NK-92 (cell line): Measurements from ENCODE around the gene TTBK2.
"Not testable (repeated sequence)": the region's sequence is repeated elsewhere in the genome, so short reads cannot be mapped to it uniquely, and the experiment has no call there.

Source experiments
- DNase-seq: peaks from one replicate; lab custom pipeline; 2025; ENCODE audit not compliant: unreplicated experiment; lab: John Stamatoyannopoulos, UW

The TTBK2 gene

DNA sequence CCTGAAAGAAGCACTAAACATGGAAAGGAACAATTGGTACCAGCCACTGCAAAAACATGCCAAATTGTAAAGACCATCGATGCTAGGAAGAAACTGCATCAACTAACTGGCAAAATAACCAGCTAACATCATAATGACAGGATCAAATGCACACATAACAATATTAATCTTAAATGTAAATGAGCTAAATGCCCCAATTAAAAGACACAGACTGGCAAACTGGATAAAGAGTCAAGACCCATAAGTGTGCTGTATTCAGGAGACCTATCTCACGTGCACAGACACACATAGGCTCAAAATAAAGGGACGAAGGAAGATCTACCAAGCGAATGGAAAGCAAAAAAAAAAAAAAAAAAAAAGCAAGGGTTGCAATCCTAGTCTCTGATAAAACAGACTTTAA lies 154.5 kb downstream of the TTBK2 start:
- DNase-seq, result not testable (repeated sequence)

GRCh38 chr15:42764154-42764731 lies 156.3 kb downstream of the TTBK2 start:
- DNase-seq, result not testable (repeated sequence)

GRCh38 chr15:42761813-42762212 lies 158.8 kb downstream of the TTBK2 start:
- DNase-seq, result not testable (repeated sequence)

DNA sequence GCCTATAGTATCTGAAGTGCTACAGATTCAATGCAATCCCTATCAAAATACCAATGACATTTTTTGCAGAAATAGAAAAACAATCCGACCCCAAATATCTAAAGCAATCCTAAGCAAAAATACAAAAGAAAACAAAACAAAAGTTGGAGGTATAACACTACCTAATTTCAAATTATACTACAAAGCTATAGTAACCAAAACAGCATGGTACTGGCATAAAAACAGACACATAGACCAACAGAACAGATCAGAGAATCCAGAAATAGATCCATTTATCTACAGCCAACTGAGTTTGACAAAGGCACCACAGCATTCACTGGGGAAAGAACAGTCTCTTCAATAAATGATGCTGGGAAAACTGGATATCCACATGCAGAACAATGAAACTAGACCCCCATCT lies 159.8 kb downstream of the TTBK2 start:
- DNase-seq, result no peak

DNA sequence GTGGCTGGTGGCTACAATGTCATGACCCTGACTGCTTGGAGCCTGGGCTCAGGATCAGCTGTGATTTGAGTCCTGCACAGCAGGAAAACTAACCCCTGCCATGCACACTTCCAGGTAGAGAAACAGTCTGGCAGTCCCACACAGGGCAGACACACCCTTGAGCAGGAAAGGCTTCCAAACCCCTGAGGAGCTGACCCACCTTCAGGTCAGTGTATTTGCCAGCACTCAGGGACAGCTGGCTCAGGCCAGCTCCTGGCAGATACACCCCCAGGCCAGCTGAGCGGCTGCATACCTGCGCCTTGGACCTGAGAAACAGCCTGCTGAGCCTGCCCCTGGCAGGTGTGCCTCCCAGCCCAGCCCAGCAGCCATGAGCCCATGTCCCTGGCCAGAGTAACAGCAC lies 161.5 kb downstream of the TTBK2 start:
- no peak for DNase-seq

- DNase-seq, result no peak
Measured at GRCh38 chr15:42750306-42750705, 170.3 kb downstream of the TTBK2 start.

DNA sequence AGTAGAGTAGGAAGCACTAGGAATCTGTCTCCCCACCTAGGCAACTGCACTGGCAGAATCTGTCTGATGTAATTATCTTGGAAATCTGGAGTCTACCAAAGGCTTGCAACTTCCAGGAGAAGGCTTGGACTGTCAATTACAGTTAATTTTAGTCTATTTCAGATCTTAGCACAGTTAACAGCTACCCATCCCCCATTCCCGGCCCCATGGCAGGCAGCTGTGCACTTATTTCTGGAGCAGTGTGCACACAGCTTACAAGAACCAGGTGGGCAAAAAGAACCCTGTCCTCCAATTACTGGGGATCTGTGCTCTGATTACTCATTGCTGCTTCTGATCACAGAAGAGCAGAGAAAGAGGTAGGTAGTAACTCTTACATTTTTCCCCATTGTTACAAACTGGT lies 171.3 kb downstream of the TTBK2 start:
- no peak for DNase-seq

- no peak for DNase-seq
Measured at GRCh38 chr15:42744195-42744594, 176.4 kb downstream of the TTBK2 start.

DNA sequence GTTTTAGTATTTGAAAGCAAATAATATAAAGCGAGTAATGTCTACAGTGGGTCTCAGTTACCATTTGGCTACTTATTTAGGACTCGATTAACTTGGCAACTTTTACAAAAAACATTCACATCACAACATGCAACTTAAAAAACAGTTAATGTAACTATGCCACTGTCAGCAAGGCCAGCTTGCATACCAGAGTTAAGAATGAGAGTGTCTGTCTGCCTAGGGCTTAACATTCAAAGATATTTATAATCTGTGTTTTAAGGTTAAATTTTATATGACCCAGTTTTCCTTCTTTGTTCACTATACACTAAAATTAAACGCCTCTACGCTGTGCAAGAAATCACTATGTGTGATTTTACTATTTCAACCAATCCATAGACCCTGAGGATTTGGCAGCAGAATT lies 178.4 kb downstream of the TTBK2 start:
- DNase-seq, result no peak

- no peak for DNase-seq
Measured at GRCh38 chr15:42741710-42742109, 178.9 kb downstream of the TTBK2 start.

GRCh38 chr15:42737529-42738328 lies 182.8 kb downstream of the TTBK2 start:
- DNase-seq, result no peak

DNA sequence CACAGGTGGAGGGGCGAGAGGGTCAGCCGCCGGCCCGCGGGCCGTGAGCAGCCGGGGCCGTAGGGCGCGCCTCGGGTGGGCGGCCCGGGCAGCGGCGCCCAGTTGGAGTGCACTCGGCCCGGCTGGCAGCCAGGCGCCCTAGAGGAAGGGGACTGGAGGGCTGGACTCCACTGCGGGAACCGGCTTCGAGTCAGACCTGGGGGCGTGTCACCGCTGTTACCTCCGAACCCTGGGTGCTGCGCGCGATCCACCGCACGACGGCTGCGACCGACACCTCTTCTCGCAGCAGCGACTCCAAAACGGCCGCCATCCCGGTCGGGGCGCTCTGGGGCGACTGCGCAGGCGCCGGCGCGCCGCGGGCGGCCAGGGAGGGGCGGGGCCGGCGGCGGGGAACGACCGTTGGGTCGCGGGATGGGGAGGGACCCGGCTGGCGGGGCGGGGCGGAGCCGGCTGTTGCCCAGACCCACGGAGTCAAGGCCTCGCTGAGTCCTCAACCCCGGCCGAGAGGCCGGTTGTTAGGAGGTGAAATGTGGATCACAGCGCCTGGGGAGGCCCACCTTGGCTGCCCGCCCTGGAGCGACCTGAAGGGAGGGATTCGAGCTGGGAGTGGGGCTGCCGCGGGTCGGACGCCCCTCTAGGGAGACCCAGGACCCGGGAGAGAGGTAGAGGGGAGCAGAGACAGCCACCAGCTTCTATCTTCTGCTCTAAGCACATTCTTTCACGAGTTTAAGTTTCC lies 183.6 kb downstream of the TTBK2 start, which contains the start of gene CDAN1:
TSS of gene CDAN1 (minus strand) at position 336 of the 736 bp plus-strand sequence. CDS start at position 310, 26 bp downstream.
- peak; percentile 67 for DNase-seq

DNA sequence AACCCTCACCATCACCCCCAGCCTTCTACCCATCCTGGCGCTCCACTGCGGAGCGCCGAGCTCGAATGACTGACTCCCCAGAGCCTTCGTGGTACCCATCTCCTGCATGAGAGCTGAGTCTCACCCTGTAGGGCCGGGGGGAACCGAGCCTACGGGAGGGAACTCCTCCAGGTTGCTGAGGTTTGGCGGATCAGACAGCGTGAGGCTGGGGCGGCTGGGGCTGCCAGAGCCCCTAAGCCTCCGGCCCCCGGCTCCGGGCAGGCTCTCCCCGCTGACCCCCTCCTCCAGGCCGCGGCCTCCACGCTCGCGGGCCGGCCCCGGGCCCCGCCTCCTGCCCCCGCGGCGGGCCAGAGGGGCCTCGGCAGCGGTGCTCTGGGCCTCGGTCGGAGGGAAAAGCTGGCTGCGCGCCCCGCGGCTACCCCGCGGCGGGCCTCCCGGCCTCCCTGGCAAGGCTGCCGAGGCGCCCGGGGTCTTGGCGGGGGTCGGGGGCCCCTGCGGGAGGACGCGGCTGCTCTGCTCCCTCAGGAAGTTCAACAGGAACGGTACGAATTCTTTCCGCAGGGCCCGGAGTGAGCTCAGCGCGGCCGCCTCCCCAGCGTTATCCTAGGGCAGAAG lies 184.3 kb downstream of the TTBK2 start:
- DNase-seq, result no peak

GRCh38 chr15:42735382-42736165 lies 185.0 kb downstream of the TTBK2 start:
- no peak for DNase-seq

GRCh38 chr15:42734076-42734672 lies 186.4 kb downstream of the TTBK2 start:
- no peak for DNase-seq

DNA sequence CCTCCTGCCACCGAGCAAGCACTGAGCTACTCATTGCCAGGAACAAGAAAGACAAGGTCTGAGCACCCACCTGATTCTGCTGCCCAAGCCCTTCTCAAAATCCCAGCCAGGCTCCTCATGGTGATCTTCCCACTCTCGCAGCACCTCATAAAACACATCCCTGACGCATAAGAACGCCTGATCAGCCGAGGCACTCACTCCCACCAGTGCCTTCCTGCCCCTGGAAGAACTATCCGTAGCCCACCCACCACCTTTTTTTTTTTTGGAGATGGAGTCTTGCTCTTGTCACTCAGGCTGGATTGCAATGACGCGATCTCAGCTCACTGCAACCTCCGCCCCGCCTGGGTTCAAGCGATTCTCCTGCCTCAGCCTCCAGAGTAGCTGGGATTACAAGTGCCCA lies 187.6 kb downstream of the TTBK2 start:
- DNase-seq, result no peak

DNA sequence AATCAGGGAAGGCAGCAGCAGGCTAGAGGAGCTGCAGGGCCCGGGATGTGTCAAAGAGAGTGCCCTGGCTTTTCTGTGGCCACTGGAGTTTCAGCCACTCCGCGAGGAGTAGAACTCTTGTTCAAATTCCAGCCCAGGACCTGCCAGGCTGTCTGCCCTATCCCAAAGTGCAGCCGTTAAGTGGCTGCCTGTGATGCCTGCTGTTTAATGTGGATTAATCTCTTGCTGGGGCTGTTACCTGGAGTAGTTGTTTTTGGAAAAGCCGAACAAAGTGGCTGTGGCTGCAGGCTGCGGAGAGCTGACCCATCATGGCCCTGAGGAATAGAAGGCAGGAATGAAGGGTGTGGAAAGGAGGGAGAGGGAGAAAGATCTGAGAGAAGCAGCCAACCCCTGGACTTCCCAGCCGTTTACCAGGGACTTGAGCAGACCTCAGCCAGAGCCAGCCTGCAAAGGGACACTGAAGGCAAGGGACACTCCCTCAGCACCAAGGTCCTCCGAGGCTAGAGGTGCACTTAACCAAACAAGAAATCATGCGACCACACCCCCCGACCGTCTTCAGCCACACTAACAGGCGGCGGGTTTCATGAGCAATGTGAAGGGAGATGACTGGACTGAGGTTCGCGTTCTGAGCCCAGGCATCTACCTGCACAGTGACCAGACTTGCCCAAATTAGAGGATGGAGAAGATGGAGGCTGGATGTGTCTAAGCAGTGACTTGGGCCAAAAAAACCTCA lies 188.3 kb downstream of the TTBK2 start:
- no peak for DNase-seq

GRCh38 chr15:42731461-42731860 lies 189.1 kb downstream of the TTBK2 start:
- DNase-seq, result no peak

DNA sequence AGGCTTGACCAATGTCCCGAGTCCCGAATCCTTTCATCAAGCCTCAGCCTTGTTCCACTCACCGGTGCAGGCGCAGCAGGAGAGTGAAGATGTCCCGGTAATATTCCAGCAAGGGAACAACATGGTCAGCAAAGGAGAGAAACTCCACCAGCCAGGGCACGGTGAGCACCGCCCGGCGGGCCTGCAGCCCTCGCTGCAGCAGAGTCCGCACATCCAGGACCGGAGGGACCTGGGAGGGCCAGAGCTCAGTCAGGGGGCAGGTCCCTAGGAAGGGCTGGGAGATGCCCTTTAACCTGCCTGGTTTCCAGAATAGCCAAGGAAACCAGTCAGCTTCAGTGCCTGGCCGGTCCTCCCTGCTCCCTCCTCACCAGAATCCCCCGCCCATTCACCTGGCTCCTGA lies 190.0 kb downstream of the TTBK2 start:
- DNase-seq, result no peak

GRCh38 chr15:42730135-42730534 lies 190.4 kb downstream of the TTBK2 start:
- no peak for DNase-seq
